Nephron progenitor cell (in vitro differentiated cells): ENCODE results near the gene TDP1.

Experiments used
- DNase-seq: peaks from one replicate; pipeline ENCODE4 v3.0.0; 2021
- H3K27ac Mint-ChIP-seq: 2 replicates; pipeline ENCODE4 v1.8.0; 2021; ENCODE audit warnings: mild to moderate bottlenecking, moderate library complexity, mixed read lengths
- H3K27me3 Mint-ChIP-seq: 2 replicates; pipeline ENCODE4 v1.8.0; 2021; ENCODE audit warnings: mild to moderate bottlenecking, low read depth, mixed read lengths; ENCODE audit not compliant: poor library complexity
- H3K36me3 Mint-ChIP-seq: 2 replicates; pipeline ENCODE4 v1.8.0; 2021; ENCODE audit warnings: low read depth, mixed read lengths
- H3K4me1 Mint-ChIP-seq: 2 replicates; pipeline ENCODE4 v1.8.0; 2021; ENCODE audit warnings: mixed read lengths
- H3K4me3 Mint-ChIP-seq: 2 replicates; pipeline ENCODE4 v1.8.0; 2021; ENCODE audit warnings: mild to moderate bottlenecking, moderate library complexity, mixed read lengths
- H3K9me3 Mint-ChIP-seq: 2 replicates; pipeline ENCODE4 v1.8.0; 2021; ENCODE audit warnings: mild to moderate bottlenecking, moderate library complexity, mixed read lengths
- CTCF ChIP-seq: fragments of 200-600 bp; sonication (generic); IDR thresholded peaks from 2 replicates; pipeline ENCODE4 v1.5.0; 2021; ENCODE audit warnings: antibody characterized with exemption

Gene TDP1

GRCh38 chr14:90034835-90035525 lies 79.3 kb downstream of the TDP1 start:
- Mint-ChIP-seq H3K27me3 (no peaks in the 10 kb centered on the region), H3K4me3 (no peak overlapping the region), H3K4me1 (peaks cover 5% of the 10 kb centered on the region), H3K36me3 (peaks cover 90% of the 10 kb centered on the region), H3K27ac (peak overlapping the region; percentile 12), H3K9me3 (no peaks in the 10 kb centered on the region)
- no peak for TF ChIP-seq CTCF
- no peak for DNase-seq

- H3K4me1 Mint-ChIP-seq: peaks cover 13% of the 10 kb centered on the region
- no peak for DNase-seq
- H3K27ac Mint-ChIP-seq: no peak overlapping the region
- peaks cover 85% of the 10 kb centered on the region for H3K36me3 Mint-ChIP-seq
- H3K27me3 Mint-ChIP-seq: no peaks in the 10 kb centered on the region
- no peaks in the 10 kb centered on the region for H3K9me3 Mint-ChIP-seq
- H3K4me3 Mint-ChIP-seq: no peak overlapping the region
- TF ChIP-seq CTCF: no peak
Observed at GRCh38 chr14:90039253-90040010, 83.7 kb downstream of the TDP1 start.

- Mint-ChIP-seq H3K27me3 (no peaks in the 10 kb centered on the region), H3K27ac (no peak overlapping the region), H3K9me3 (no peaks in the 10 kb centered on the region), H3K36me3 (peaks cover 82% of the 10 kb centered on the region), H3K4me3 (no peak overlapping the region), H3K4me1 (peaks cover 12% of the 10 kb centered on the region)
- no peak for DNase-seq
- TF ChIP-seq CTCF: no peak
Observed at GRCh38 chr14:90040411-90040810, 84.7 kb downstream of the TDP1 start.

GRCh38 chr14:90042496-90043252 lies 86.9 kb downstream of the TDP1 start:
- H3K9me3 Mint-ChIP-seq: no peaks in the 10 kb centered on the region

GRCh38 chr14:90045616-90046015 lies 89.9 kb downstream of the TDP1 start:
- DNase-seq: no peak
- no peaks in the 10 kb centered on the region for H3K9me3 Mint-ChIP-seq
- no peak overlapping the region for H3K27ac Mint-ChIP-seq
- no peak overlapping the region for H3K4me3 Mint-ChIP-seq
- peaks cover 4% of the 10 kb centered on the region for H3K27me3 Mint-ChIP-seq
- TF ChIP-seq CTCF: no peak
- H3K4me1 Mint-ChIP-seq: peaks cover 12% of the 10 kb centered on the region
- H3K36me3 Mint-ChIP-seq: peaks cover 34% of the 10 kb centered on the region

More at GRCh38 chr14:90042496-90043252, 86.9 kb downstream of the TDP1 start:
- Mint-ChIP-seq H3K36me3 (peaks cover 59% of the 10 kb centered on the region), H3K27me3 (no peaks in the 10 kb centered on the region), H3K4me3 (no peak overlapping the region), H3K4me1 (peaks cover 12% of the 10 kb centered on the region), H3K27ac (no peak overlapping the region)
- DNase-seq: no peak
- no peak for TF ChIP-seq CTCF
